Measurements from ENCODE around the gene PTPRD. TPM values are rescaled to one million over a fixed set of nuclear protein-coding genes. Genes with fewer than 3 reads are reported as not detected.

The PTPRD gene
- total and polyA plus RNA-seq, 9 of the 15 experiments (the other 6 are each of a cell fraction or from before 2014, with no cell fraction given) = 0.11 TPM; not detected in 8

DNA sequence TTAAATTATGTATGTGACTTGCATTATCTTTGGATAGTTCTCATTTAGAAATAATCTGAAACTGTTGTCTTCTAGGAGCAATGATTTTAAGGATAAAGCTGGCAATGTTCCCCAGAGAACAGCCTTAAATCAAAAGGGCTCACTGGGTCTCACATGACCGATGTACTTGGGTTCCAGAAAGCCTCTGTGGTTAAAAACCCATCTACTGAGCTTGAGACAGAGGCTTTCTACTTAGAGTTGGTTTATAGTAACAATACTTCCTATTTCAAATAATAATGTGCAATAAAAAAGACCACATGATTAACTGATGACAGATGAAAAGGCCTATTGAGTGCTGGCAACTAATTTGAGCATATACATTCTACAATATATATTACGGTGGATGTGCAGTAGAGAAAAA, 1143.5 kb downstream of the PTPRD start:
- H3K9me1 ChIP-seq (ENCODE audit: control insufficient read depth, insufficient read depth, low read length) = no peaks in the 10 kb centered on the region
- no peak overlapping the region for H3K9ac ChIP-seq (ENCODE audit: insufficient read depth in 1 of 2, low read depth in 2 of 2, low read length in 2 of 2)
- no peak overlapping the region for H3K4me2 ChIP-seq (ENCODE audit: insufficient read depth, low read length)
- CTCF ChIA-PET (ENCODE audit: low intra/inter-chr PET ratio) = no interaction called here
- no peaks in the 10 kb centered on the region for H3K27me3 ChIP-seq (ENCODE audit: control insufficient read depth in 2 of 2, insufficient read depth in 2 of 2, low read length in 2 of 2)
- 0% methylated on average over 2 of the region's 2 CpGs for WGBS (ENCODE audit: insufficient coverage, low coverage, missing lambda C conversion rate)
- H4K20me1 ChIP-seq (replicated peaks; ENCODE audit: control insufficient read depth, insufficient read depth, low read length) = no peaks in the 10 kb centered on the region
- H3K4me3 ChIP-seq = no peak overlapping the region
- H2AFZ ChIP-seq (ENCODE audit: low read depth, low read length) = no peak overlapping the region
- no TSS peak for BruUV-seq (replicated peaks)
- H3K4me1 ChIP-seq (replicated peaks in 1 of 2; ENCODE audit: control insufficient read depth in 2 of 2, insufficient read depth in 2 of 2, low read length in 2 of 2) = no peaks in the 10 kb centered on the region
- H3K79me2 ChIP-seq (ENCODE audit: control insufficient read depth, insufficient read depth, low read length) = no peaks in the 10 kb centered on the region
- FAIRE-seq (no peak), ATAC-seq (no peak), DNase-seq (ENCODE audit: extremely low read depth in 1 of 4, low spot score in 3 of 4) (no peak)
- no peak overlapping the region for H3K27ac ChIP-seq (ENCODE audit: extremely low read depth, low read depth, low read length)
- intact Hi-C loops (cut with micrococcal nuclease) (no loop called here), in situ Hi-C loops (cut with MboI) (no loop called here)
- no peaks in the 10 kb centered on the region for H3K36me3 ChIP-seq (ENCODE audit: control insufficient read depth, insufficient read depth, low read length)
- no peaks in the 10 kb centered on the region for H3K9me3 ChIP-seq (replicated peaks; ENCODE audit: control insufficient read depth, insufficient read depth, low read depth, low read length)
- POLR2A ChIA-PET = no interaction called here
- TF ChIP-seq PHF21A (IDR thresholded peaks at IDR 0.05; ENCODE audit: borderline replicate concordance, low read depth) (no peak), STAT5A (IDR thresholded peaks at IDR 0.05; ENCODE audit: borderline replicate concordance, low read length) (no peak), ZNF146 (CRISPR knock-in tag; IDR thresholded peaks at IDR 0.05; ENCODE audit: unreplicated experiment) (no peak), BHLHE40 (IDR thresholded peaks at IDR 0.05; ENCODE audit: low read length) (no peak), RFX1 (IDR thresholded peaks at IDR 0.05) (no peak), TCFL5 (CRISPR knock-in tag; conservative IDR thresholded peaks at IDR 0.05) (no peak), ZNF217 (CRISPR knock-in tag; IDR thresholded peaks at IDR 0.05) (no peak), TAF7 (tag; IDR thresholded peaks at IDR 0.05) (no peak)
- TF ChIP-seq, protein P1, sequence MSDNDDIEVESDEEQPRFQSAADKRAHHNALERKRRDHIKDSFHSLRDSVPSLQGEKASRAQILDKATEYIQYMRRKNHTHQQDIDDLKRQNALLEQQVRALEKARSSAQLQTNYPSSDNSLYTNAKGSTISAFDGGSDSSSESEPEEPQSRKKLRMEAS (CRISPR knock-in tag; IDR thresholded peaks at IDR 0.05) = no peak
- TF ChIP-seq, protein P2, sequence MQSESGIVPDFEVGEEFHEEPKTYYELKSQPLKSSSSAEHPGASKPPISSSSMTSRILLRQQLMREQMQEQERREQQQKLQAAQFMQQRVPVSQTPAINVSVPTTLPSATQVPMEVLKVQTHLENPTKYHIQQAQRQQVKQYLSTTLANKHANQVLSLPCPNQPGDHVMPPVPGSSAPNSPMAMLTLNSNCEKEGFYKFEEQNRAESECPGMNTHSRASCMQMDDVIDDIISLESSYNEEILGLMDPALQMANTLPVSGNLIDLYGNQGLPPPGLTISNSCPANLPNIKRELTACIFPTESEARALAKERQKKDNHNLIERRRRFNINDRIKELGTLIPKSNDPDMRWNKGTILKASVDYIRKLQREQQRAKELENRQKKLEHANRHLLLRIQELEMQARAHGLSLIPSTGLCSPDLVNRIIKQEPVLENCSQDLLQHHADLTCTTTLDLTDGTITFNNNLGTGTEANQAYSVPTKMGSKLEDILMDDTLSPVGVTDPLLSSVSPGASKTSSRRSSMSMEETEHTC (IDR thresholded peaks at IDR 0.05) = no peak
- TF ChIP-seq, protein P3, sequence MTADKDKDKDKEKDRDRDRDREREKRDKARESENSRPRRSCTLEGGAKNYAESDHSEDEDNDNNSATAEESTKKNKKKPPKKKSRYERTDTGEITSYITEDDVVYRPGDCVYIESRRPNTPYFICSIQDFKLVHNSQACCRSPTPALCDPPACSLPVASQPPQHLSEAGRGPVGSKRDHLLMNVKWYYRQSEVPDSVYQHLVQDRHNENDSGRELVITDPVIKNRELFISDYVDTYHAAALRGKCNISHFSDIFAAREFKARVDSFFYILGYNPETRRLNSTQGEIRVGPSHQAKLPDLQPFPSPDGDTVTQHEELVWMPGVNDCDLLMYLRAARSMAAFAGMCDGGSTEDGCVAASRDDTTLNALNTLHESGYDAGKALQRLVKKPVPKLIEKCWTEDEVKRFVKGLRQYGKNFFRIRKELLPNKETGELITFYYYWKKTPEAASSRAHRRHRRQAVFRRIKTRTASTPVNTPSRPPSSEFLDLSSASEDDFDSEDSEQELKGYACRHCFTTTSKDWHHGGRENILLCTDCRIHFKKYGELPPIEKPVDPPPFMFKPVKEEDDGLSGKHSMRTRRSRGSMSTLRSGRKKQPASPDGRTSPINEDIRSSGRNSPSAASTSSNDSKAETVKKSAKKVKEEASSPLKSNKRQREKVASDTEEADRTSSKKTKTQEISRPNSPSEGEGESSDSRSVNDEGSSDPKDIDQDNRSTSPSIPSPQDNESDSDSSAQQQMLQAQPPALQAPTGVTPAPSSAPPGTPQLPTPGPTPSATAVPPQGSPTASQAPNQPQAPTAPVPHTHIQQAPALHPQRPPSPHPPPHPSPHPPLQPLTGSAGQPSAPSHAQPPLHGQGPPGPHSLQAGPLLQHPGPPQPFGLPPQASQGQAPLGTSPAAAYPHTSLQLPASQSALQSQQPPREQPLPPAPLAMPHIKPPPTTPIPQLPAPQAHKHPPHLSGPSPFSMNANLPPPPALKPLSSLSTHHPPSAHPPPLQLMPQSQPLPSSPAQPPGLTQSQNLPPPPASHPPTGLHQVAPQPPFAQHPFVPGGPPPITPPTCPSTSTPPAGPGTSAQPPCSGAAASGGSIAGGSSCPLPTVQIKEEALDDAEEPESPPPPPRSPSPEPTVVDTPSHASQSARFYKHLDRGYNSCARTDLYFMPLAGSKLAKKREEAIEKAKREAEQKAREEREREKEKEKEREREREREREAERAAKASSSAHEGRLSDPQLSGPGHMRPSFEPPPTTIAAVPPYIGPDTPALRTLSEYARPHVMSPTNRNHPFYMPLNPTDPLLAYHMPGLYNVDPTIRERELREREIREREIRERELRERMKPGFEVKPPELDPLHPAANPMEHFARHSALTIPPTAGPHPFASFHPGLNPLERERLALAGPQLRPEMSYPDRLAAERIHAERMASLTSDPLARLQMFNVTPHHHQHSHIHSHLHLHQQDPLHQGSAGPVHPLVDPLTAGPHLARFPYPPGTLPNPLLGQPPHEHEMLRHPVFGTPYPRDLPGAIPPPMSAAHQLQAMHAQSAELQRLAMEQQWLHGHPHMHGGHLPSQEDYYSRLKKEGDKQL (CRISPR knock-in tag; IDR thresholded peaks at IDR 0.05; ENCODE audit: borderline replicate concordance) = no peak
